Panc1 (cell line): Measurements from ENCODE around the gene KCNQ4. TPM values are rescaled to one million over a fixed set of nuclear protein-coding genes. Genes with fewer than 3 reads are reported as not detected.

Experiments used
- ATAC-seq: fragments of 200-7000 bp; cut with Tn5 transposase; 2 replicates; pipeline ENCODE4 v1.9.1; 2020; ENCODE audit warnings: mild to moderate bottlenecking, moderate library complexity
- BruUV-seq: library from RNA; stranded (reverse); fragments of 400-500 nt; replicated peaks from 2 replicates; lab custom pipeline; 2021; lab: Mats Ljungman, UMichigan
- CTCF ChIA-PET: fragments of 300-600 bp; sonication (Branson Sonifier 250); formaldehyde crosslinking; loops from one replicate; lab custom pipeline; 2022; ENCODE audit warnings: antibody characterized with exemption; lab: Charles Lee
- POLR2A ChIA-PET: fragments of 300-600 bp; sonication (Branson Sonifier 250); formaldehyde crosslinking; loops from one replicate; lab custom pipeline; 2022; ENCODE audit warnings: antibody characterized with exemption; lab: Charles Lee
- DNase-seq: peaks from one replicate; pipeline ENCODE4 v3.0.0-alpha.2; 2010; ENCODE audit warnings: low read depth, low spot score
- H3K27ac ChIP-seq: 2 replicates; pipeline ENCODE4 v1.5.1; 2011; ENCODE audit warnings: mild to moderate bottlenecking, low read length, inconsistent platforms
- H3K27me3 ChIP-seq: fragments of 200-500 bp; sonication (Bioruptor generic); 2 replicates; pipeline ENCODE4 v1.6.0; 2014; ENCODE audit warnings: low read length, inconsistent platforms; ENCODE audit not compliant: control insufficient read depth, insufficient read depth
- H3K36me3 ChIP-seq: fragments of 200-500 bp; sonication (Bioruptor generic); 2 replicates; pipeline ENCODE4 v1.5.1; 2014; ENCODE audit warnings: inconsistent platforms, mild to moderate bottlenecking, low read length, moderate library complexity; ENCODE audit not compliant: control insufficient read depth, insufficient read depth
- H3K4me1 ChIP-seq: 2 replicates; pipeline ENCODE4 v1.5.1; 2011; ENCODE audit warnings: inconsistent platforms, mild to moderate bottlenecking, low read length, moderate library complexity; ENCODE audit not compliant: control insufficient read depth, insufficient read depth
- H3K4me3 ChIP-seq, 2 experiments: 2 replicates each; pipeline ENCODE4 v1.5.1; 2011 to 2012; ENCODE audit warnings: low read depth in 2 of 2, low read length in 2 of 2, mild to moderate bottlenecking in 2 of 2, inconsistent platforms in 1 of 2, moderate library complexity in 1 of 2
- H3K9me3 ChIP-seq: fragments of 200-500 bp; sonication (Bioruptor generic); 2 replicates; pipeline ENCODE4 v1.5.1; 2014; ENCODE audit warnings: low read depth, mild to moderate bottlenecking, inconsistent platforms, low read length, moderate library complexity; ENCODE audit not compliant: control insufficient read depth, insufficient read depth
- POLR2AphosphoS5 ChIP-seq: IDR thresholded peaks from 2 replicates; pipeline ENCODE4 v1.6.1; 2012; ENCODE audit warnings: mild to moderate bottlenecking, low read depth, low read length, moderate library complexity
- SIN3A ChIP-seq: IDR thresholded peaks from 2 replicates; pipeline ENCODE4 v1.6.1; 2012; ENCODE audit warnings: low read depth, mild to moderate bottlenecking, low read length, moderate library complexity, borderline replicate concordance; ENCODE audit not compliant: insufficient read depth
- TCF7L2 ChIP-seq: IDR thresholded peaks from 2 replicates; pipeline ENCODE4 v1.6.1; 2011; ENCODE audit warnings: mild to moderate bottlenecking, low read depth, low read length, inconsistent platforms
- in situ Hi-C: cut with HindIII; loops from 2 replicates; pipeline ENCODE4 v1.10.0; 2016; ENCODE audit warnings: low sequenced_read_pairs, low pct_unique_long_range_greater_than_20kb
- intact Hi-C: fragments of 100-400 bp; cut with micrococcal nuclease; formaldehyde crosslinking; loops from one replicate; pipeline ENCODE4 v1.10.0; 2022; ENCODE audit not compliant: unreplicated experiment
- total RNA-seq: library from RNA; stranded (reverse); gene quantifications from one replicate; pipeline ENCODE4 v1.2.1, GENCODE V29; 2021; ENCODE audit not compliant: unreplicated experiment
- TF ChIP-seq, protein P1 (sequence below), 2 experiments: IDR thresholded peaks; 2 replicates each; pipeline ENCODE4 v1.6.1; 2011 to 2012; ENCODE audit warnings: low read depth in 2 of 2, control low read depth in 1 of 2, low read length in 1 of 2, mild to moderate bottlenecking in 1 of 2, moderate library complexity in 1 of 2; ENCODE audit not compliant: insufficient read depth in 1 of 2
- TF ChIP-seq, protein P2 (sequence below): fragments of 450-650 bp; IDR thresholded peaks from 2 replicates; pipeline ENCODE4 v1.5.1; 2017; ENCODE audit warnings: mild to moderate bottlenecking

KCNQ4 gene
- total RNA-seq, 1 experiment from 2014 or later = 2.6 TPM

DNA sequence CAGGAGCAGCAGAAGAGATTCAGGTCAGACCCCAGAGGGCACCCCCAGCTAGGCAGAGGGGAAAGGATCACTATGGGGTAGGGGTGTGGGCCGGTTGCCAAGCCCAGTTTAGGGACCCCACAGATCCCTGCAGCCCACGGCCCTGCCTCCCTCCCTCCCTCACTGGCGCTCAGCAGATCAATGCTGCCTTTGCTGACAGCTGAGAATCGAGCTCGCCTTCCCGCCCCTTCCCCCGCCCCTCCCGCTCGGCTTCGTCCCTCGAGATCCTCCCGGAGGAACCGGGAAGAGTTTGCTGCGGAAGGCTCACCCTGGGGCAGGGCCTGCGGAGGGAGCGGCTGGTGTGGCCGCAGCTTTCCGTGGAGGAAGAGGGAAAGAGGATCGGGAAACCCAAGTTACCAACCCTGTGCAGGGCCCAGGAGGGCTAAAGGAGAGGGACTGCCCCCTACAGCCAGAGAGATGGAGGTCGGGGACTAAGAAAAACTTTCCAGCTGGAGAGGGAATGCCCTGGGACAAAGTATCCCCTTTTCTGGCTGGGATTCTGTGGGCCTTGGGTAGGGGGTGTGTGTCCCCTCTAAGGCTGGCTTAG lies 1.1 kb upstream of the KCNQ4 start:
- in situ Hi-C loops = no loop called here
- Histone ChIP-seq H3K27ac (peak overlapping the region; percentile 34; the same call in 1 of the 2 replicates), H3K27me3 (no peaks in the 10 kb centered on the region), H3K4me3 (peak overlapping the region in 1 of 2 experiments; percentile 29; a peak in 1 of 4 replicates), H3K36me3 (no peaks in the 10 kb centered on the region), H3K4me1 (peaks cover 23% of the 10 kb centered on the region), H3K9me3 (peaks cover under 1% of the 10 kb centered on the region; the same call in 1 of the 2 replicates)
- intact Hi-C loops = loop anchor here (5.0 kb wide), 1 partner anchor 65 kb away; no protein-coding TSS in a partner anchor
- no TSS peak for BruUV-seq
- TF ChIP-seq POLR2AphosphoS5 (no peak), TCF7L2 (no peak), SIN3A (no peak)
- TF ChIP-seq, protein P1, sequence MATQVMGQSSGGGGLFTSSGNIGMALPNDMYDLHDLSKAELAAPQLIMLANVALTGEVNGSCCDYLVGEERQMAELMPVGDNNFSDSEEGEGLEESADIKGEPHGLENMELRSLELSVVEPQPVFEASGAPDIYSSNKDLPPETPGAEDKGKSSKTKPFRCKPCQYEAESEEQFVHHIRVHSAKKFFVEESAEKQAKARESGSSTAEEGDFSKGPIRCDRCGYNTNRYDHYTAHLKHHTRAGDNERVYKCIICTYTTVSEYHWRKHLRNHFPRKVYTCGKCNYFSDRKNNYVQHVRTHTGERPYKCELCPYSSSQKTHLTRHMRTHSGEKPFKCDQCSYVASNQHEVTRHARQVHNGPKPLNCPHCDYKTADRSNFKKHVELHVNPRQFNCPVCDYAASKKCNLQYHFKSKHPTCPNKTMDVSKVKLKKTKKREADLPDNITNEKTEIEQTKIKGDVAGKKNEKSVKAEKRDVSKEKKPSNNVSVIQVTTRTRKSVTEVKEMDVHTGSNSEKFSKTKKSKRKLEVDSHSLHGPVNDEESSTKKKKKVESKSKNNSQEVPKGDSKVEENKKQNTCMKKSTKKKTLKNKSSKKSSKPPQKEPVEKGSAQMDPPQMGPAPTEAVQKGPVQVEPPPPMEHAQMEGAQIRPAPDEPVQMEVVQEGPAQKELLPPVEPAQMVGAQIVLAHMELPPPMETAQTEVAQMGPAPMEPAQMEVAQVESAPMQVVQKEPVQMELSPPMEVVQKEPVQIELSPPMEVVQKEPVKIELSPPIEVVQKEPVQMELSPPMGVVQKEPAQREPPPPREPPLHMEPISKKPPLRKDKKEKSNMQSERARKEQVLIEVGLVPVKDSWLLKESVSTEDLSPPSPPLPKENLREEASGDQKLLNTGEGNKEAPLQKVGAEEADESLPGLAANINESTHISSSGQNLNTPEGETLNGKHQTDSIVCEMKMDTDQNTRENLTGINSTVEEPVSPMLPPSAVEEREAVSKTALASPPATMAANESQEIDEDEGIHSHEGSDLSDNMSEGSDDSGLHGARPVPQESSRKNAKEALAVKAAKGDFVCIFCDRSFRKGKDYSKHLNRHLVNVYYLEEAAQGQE (IDR thresholded peaks at IDR 0.05; ENCODE audit: insufficient read depth in 1 of 2, low read depth in 2 of 2, low read length in 1 of 2) = no peak
- TF ChIP-seq, protein P2, sequence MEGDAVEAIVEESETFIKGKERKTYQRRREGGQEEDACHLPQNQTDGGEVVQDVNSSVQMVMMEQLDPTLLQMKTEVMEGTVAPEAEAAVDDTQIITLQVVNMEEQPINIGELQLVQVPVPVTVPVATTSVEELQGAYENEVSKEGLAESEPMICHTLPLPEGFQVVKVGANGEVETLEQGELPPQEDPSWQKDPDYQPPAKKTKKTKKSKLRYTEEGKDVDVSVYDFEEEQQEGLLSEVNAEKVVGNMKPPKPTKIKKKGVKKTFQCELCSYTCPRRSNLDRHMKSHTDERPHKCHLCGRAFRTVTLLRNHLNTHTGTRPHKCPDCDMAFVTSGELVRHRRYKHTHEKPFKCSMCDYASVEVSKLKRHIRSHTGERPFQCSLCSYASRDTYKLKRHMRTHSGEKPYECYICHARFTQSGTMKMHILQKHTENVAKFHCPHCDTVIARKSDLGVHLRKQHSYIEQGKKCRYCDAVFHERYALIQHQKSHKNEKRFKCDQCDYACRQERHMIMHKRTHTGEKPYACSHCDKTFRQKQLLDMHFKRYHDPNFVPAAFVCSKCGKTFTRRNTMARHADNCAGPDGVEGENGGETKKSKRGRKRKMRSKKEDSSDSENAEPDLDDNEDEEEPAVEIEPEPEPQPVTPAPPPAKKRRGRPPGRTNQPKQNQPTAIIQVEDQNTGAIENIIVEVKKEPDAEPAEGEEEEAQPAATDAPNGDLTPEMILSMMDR = no peak; the same call in 1 of the 2 replicates
- ATAC-seq (peak; percentile 40), DNase-seq (no peak)
- ChIA-PET CTCF (interaction anchor here (1.0 to 1.5 kb wide), 4 partner anchors 8 to 91 kb away, joined by 3 to 10 read pairs (median 4); partner anchors contain the start of gene NFYC), POLR2A (interaction anchor here (0.6 kb wide), 1 partner anchor 578 kb away, joined by 6 read pairs; no protein-coding TSS in a partner anchor)

DNA sequence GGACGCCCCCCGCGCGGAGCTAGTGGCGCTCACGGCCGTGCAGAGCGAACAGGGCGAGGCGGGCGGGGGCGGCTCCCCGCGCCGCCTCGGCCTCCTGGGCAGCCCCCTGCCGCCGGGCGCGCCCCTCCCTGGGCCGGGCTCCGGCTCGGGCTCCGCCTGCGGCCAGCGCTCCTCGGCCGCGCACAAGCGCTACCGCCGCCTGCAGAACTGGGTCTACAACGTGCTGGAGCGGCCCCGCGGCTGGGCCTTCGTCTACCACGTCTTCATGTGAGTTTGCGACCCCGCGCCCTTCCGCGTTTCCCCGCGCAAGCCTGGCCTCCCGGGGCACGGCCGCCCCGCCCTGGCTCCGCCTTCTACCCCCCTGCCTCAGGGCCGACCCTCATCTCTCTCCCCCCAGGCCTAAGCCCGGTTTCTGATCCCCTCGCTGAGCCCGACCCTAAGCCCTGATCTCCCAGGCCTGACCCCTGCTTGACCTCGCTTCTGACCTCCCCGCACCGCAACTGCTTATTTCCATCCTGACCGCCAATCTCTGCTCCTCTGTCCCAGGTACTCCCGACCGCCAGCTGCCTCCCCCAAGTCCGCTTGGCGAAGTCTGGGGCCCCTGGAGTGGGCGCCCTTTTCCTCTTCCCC lies 669 bp downstream of the KCNQ4 start:
- ATAC-seq (peak; percentile 40), DNase-seq (no peak)
- Histone ChIP-seq H3K9me3 (no peaks in the 10 kb centered on the region), H3K27me3 (no peaks in the 10 kb centered on the region), H3K4me3 (peak overlapping the region; percentile 32 to 45), H3K4me1 (peaks cover 23% of the 10 kb centered on the region), H3K27ac (no peak overlapping the region), H3K36me3 (no peaks in the 10 kb centered on the region)
- ChIA-PET CTCF (no interaction called here), POLR2A (no interaction called here)
- TF ChIP-seq, protein P2 = no peak
- TF ChIP-seq SIN3A (no peak), POLR2AphosphoS5 (no peak), TCF7L2 (no peak)
- TF ChIP-seq, protein P1 (IDR thresholded peaks at IDR 0.05; ENCODE audit: insufficient read depth in 1 of 2, low read depth in 2 of 2, low read length in 1 of 2) = no peak
- in situ Hi-C loops (no loop called here), intact Hi-C loops (loop anchor here (2.0 to 5.0 kb wide), 2 partner anchors 49 to 63 kb away; no protein-coding TSS in a partner anchor)
- BruUV-seq = no TSS peak
